ENCODE measurements around the gene ATOSA. TPM values are rescaled to one million over a fixed set of nuclear protein-coding genes. Genes with fewer than 3 reads are reported as not detected.

ATOSA gene
- total RNA-seq, 1 donor from 2014 or later: 61.5 TPM

- DNase-seq (ENCODE audit: low spot score): no peak
Measured at GRCh38 chr15:52653431-52653964, 25.7 kb downstream of the ATOSA start.

DNA sequence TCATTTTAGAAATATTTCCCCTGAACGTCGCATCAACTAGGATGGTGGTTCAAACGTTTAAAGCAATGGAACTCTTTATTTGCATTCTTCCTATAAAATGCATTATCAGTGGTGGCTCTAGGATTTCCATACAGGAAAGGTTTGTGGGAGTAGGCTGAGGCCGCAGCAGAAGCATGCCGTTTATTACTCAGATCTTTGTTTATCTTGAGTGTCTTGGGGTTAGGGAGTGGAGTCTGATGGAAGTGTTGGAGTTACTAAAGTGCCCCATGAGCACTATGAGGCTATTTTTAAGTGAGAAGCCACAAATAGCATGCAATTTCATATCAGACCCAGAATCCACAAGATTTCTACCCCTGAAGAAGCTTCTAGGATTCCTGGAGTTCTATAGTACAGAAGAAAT is 26.2 kb downstream of the ATOSA start:
- DNase-seq (ENCODE audit: low spot score): no peak

GRCh38 chr15:52652286-52652685 is 26.9 kb downstream of the ATOSA start:
- no peak for DNase-seq (ENCODE audit: low spot score)

DNA sequence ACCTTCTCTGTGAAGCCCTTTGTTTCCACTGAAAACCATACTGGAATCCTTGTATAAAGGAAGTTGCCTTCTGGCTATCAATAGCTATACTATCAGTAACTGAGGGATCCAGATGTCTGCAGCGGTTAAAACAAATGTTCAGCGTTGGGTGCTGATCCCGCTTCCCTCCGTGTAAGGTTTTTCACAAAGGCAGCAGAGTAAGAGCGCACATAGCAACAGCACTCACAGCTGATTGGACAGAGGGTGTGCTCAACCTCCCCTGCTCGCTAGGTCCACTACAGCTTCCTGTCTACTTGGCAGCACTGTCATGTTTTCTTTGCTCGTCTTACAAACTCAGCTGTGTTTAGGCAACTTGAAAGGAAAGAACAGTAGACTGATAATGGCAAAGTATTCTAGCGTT is 27.3 kb downstream of the ATOSA start:
- no peak for DNase-seq (ENCODE audit: low spot score)

GRCh38 chr15:52651114-52651513 is 28.1 kb downstream of the ATOSA start:
- no peak for DNase-seq (ENCODE audit: low spot score)

DNA sequence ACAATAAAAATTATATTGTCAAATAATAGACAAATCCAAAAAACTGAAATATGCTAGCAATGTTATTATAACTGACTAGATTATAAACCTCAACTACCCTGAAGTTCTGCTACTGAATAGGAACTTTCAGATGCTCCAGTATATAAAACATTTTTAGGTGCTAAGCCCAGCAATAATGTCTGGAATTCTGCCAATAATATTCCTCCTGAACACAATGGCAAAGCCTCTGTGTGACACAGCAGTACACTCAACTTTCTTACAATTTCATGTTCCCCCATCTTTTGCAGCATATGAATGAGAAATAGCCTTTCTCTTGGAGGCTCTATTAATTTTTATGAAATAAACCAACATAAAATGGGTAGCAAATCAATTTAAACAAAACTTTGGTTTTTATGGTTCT is 29.5 kb downstream of the ATOSA start:
- no peak for DNase-seq (ENCODE audit: low spot score)

- no peak for DNase-seq (ENCODE audit: low spot score)
Measured at GRCh38 chr15:52645916-52646315, 33.3 kb downstream of the ATOSA start.

DNA sequence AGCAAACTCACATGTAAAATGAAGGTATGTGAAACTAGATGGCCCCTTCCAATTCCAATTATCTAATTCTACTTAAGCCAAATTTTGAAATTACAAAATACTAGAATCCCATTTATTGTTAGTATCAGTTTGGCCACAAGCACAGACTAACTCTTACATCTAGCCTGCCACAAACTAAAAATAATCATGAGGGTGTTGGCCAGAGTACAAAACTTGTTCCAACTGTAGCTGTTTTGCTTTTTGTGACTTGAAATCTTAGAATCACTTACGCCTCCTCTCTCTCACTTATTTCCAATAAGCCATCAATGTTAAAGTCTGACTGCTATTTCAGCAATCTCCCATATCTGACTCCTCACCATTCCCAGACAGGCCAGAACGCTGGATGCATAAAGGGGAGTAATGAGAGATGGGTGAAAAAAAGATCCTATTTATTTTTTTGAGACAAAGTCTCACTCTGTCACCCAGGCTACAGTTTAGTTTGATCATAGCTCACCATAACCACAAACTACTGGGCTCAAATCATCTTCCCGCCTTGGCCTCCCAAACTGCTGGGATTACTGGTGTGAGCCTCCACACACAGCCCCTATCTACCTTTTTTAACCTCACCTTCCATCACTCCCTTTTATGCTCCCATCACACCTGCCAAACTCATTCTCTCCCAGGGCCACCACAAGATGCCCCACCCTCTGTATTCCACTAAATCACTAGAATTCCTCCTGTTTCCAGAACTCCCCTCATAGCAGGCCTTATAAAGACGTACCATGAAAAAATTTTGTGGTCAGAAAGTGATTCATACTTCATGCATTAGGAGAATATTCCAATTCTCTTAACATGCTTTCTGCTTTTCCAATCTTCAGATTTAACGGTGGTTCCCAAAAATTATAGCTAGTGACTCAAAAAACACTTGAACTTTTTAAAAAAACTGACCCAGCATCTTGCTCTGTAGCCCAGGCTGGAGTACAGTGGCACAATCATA is 36.5 kb downstream of the ATOSA start:
- DNase-seq (ENCODE audit: low spot score): no peak

DNA sequence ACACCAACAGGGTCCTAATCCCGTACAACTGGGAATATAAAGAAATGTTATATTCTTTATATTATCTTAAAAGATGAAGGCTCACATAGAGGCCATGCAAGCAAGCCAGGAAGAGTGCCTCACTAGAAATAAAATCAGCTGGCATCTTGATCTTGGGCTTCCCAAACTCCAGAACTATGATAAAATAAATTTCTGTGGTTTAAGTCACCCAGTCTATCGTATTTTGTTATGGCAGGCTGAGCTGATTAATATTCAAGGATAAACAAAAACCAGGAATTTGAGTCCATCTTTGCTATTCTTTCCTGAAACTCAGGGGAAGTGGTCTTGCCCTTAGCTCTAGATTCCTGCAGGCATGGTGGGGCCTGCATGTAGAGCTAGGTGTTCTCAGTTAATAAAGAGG is 42.7 kb downstream of the ATOSA start:
- no peak for DNase-seq (ENCODE audit: low spot score)

DNA sequence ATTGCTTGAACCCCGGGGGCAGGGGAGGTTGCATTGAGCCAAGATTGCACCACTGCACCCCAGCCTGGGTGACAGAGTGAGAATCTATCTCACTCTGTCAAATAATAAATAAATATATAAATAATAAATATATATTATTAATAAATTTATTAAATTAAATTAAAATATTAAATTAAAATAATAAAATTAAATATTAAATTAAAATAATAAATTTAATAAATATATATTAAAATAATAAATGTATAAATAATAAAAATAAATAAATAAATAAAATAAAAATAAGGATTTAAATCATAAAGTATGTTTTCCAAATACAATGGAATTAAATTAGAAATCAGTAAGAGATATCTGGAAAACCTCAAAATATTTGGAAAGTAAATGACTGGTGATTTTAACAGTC is 43.3 kb downstream of the ATOSA start:
- DNase-seq (ENCODE audit: low spot score): no peak

Other genes starting within 250 kb of the ATOSA start
- 67.8 TPM for gene MYO5A, start 150.5 kb downstream of the ATOSA start, total RNA-seq
- gene ARPP19, start 110.4 kb downstream of the ATOSA start, total RNA-seq: 179 TPM
- gene ONECUT1, start 110.9 kb upstream of the ATOSA start, total RNA-seq: not detected